ENCODE results near the gene GDAP2.

GDAP2 gene

GRCh38 chr1:117817629-117818028 is 111.8 kb downstream of the GDAP2 start:
- TF ChIP-seq CTCF (IDR thresholded peaks at IDR 0.05; ENCODE audit: insufficient read depth, low read depth, low read length, missing control alignments): no peak
- H3K4me3 ChIP-seq (ENCODE audit: low read depth, low read length): no peak overlapping the region
- no peak for DNase-seq (ENCODE audit: low read depth)

GRCh38 chr1:117815926-117816325 is 113.5 kb downstream of the GDAP2 start:
- no peak for TF ChIP-seq CTCF (IDR thresholded peaks at IDR 0.05; ENCODE audit: insufficient read depth, low read depth, low read length, missing control alignments)
- DNase-seq (ENCODE audit: low read depth): no peak
- H3K4me3 ChIP-seq (ENCODE audit: low read depth, low read length): no peak overlapping the region

DNA sequence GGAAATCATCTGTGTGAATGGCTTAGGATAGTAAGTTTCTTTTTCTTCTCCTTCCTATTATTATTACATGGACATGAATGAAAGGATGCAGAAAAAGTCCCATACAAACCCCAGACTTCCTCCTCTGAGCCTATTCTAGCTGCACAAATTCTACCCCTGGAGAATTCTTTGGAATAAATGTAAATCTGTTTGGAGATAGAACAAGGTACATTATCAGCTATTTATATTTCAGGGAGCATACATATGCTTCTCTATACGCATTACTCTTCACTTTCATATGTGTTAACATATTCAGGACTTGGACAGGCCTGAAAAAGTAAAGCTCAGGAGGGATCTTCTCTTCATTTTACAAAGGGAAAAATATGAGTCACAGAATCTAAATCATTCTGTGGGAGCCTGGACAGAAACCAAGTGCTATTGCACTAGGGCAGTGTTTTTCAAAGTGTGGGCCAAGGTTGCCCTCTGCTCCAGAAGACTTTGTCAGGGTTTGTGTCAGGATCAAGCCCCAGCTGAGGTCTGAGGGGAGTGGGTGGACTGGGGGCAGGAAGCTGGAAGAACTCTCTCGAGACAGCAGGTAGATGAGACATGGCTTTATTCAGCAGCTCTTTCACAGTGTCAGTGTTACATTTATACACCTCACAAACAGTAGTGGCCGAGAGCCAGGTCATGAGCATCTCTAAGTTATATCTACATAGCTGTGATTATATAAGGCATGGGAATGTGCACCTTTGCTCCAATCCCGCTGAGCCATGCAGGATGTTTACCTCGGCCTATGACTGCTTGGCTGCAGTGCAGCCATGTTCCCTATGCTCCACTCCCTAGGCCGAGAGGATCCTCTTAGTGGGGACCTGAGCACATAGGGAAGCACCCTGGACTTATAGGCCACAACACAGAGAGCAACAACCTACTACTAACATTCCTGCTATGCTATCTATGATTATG is 114.3 kb downstream of the GDAP2 start:
- H3K4me3 ChIP-seq (ENCODE audit: low read depth, low read length): no peak overlapping the region
- no peak for DNase-seq (ENCODE audit: low read depth)
- no peak for TF ChIP-seq CTCF (IDR thresholded peaks at IDR 0.05; ENCODE audit: insufficient read depth, low read depth, low read length, missing control alignments)

All from GM12865 (cell line).